Non-pigmented ciliary epithelial cell (primary cell): ENCODE data around the gene OGFOD3.

Experiments
- DNase-seq: peaks from one replicate; pipeline ENCODE4 v3.0.0-alpha.2; 2010; ENCODE audit warnings: low read depth

OGFOD3 gene

GRCh38 chr17:82446649-82447048, 28.3 kb upstream of the OGFOD3 start:
- DNase-seq = no peak

- no peak for DNase-seq
These were observed 27.7 kb upstream of the OGFOD3 start for GRCh38 chr17:82446124-82446523.

GRCh38 chr17:82445542-82445941, 27.2 kb upstream of the OGFOD3 start:
- no peak for DNase-seq

DNA sequence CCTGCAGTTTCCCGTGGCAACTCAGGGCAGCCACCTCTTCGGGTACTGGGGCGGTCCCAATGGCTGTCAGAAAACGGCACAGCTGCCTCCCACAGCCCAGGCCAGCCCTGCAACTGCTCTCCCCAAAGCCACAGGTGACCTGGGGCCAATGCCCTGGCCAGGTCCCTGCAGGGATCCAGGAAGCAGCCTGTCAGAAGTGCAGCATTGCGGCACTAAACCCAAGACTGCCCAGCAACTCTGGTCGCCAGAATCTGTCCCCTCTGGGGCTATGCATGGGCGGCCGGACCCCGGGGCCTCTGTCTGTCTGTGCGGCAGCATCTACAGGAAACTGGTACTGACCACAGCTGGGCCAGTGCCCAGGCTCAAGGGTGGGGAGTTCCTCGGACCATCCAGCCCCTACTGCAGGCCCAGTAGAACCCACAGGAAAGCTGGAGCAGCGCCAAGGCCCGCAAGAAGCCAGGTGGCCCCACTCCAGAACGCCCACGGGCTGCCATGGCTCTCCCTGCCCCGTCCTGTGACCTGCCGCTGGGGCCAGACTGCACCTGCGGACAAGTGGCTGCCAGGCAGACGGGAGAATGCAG, 26.6 kb upstream of the OGFOD3 start:
- DNase-seq = no peak

GRCh38 chr17:82444284-82444893, 26.0 kb upstream of the OGFOD3 start:
- no peak for DNase-seq

GRCh38 chr17:82443465-82444283, 25.3 kb upstream of the OGFOD3 start:
- no peak for DNase-seq

- DNase-seq = no peak
These were observed 24.5 kb upstream of the OGFOD3 start for GRCh38 chr17:82442643-82443464.

GRCh38 chr17:82441691-82442487, 23.5 kb upstream of the OGFOD3 start:
- no peak for DNase-seq

DNA sequence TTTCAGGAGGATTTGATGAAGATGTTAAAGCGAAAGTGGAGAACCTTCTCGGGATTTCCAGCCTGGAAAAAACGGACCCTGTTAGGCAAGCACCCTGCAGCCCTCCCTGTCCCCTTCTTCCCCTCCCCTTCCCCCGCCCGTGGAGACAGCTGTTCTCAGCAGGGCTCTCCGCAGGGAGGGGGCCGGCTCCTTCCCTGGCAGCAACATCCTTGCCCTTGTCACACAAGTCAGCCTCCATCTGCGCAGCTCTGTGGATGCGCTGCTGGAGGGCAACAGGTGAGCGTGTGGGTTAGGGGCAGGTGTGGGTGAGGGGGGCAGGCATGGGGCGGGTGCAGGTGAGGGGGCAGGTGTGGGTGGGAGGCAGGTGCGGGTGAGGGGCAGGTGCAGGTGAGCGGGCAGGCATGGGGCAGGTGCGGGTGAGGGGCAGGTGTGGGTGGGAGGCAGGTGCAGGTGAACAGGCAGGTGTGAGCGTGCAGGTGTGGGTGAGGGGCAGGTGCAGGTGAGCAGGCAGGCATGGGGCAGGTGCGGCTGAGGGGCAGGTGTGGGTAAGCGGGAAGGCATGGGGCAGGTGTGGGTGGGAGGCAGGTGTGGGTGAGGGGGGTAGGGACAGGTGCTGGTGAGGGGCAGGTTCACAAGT, 22.7 kb upstream of the OGFOD3 start:
- no peak for DNase-seq

- no peak for DNase-seq
These were observed 22.1 kb upstream of the OGFOD3 start for GRCh38 chr17:82440469-82440981.

DNA sequence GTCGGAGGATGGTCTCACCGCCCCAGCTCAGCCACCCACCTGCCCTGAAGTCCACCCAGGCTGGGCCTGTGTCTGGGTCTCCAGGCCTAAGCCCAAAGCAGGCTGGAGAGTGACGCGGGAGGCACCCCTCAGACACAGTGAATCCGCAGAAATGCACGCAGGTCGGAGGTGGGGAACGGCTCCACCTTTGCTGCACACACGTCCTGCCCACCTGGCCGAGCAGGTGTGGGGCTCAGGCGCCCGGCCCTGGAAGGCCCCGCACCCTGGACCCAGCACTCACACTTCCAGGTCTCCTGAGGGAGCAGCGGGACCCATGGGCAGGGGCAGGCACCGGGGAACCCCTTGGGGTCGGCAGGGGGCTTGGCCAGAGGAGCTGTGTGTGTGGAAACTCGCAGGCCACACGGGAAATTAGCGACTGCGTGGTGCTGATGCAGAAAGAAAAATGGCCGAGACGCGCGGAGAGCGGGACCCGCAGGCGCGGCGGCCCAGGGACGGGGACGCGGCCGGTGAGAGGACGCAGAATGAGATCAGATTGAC, 21.5 kb upstream of the OGFOD3 start:
- DNase-seq = no peak

DNA sequence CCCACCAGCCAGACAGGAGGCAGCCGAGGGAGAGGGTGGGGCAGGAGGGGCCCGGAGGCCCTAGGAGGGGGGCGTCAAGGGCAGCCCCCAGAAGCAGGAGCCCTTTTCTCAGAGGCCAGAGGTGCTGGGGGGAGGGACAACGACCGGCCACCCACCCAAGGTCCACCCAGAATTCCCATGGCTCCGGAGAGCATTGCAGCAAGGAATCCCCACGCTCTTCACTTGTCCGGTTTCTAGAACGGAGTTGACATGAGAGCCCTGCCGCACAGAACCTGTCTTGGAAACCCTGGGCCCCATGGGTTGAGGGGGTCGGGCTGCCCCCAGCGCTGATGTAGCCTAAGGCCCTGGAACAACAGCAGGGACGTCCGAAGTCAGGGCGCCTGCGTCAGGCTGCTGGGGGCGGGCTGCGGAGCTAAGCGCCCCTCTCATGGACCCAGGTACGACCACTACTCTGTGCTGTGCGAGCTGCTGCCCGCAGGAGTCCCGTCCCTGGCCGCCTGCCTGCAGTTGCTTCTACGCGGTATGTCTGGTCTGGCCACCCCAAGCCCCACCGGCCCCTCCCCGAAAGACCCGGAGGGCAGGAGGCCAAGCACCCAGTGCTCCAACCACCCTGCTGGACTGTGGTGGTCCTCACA, 20.9 kb upstream of the OGFOD3 start:
- DNase-seq = no peak

- no peak for DNase-seq
These were observed 20.2 kb upstream of the OGFOD3 start for GRCh38 chr17:82438401-82439193.

GRCh38 chr17:82437325-82437668, 18.9 kb upstream of the OGFOD3 start:
- no peak for DNase-seq

DNA sequence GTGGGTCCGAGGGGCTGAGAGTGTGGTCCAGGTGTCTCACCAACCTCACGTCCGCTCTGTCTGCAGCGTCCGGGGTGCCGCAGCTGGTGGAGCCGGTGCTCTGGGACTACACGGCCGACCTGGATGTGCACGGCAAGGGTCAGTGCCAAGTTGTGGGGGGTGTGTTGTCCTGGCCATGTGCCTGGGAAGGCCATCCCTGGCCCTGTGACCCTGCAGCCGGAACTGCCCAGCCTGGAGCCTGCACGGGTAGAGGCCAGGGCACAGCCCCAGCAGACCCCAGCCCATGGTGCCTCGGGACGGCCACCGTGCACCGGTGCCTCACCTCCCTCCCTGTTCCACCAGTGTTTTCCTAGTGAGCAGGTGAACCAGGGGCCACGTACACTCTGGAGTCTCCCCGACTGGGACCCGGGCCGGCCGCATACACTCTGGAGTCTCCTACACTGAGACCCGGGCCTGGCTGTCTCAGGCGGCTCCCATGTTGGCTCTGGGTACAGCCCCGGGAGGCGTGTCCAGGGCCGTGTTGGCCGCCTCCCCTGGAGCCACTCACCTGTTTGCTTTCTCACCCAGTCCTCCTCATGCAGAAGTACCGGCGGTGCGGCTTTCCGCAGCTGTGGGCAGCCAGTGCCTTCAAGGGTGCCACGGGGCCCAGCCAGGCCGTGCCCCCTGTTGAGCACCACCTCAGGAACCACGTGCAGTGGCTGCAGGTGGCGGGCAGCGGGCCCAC, 18.4 kb upstream of the OGFOD3 start:
- DNase-seq = no peak

- no peak for DNase-seq
These were observed 17.5 kb upstream of the OGFOD3 start for GRCh38 chr17:82435601-82436583.

DNA sequence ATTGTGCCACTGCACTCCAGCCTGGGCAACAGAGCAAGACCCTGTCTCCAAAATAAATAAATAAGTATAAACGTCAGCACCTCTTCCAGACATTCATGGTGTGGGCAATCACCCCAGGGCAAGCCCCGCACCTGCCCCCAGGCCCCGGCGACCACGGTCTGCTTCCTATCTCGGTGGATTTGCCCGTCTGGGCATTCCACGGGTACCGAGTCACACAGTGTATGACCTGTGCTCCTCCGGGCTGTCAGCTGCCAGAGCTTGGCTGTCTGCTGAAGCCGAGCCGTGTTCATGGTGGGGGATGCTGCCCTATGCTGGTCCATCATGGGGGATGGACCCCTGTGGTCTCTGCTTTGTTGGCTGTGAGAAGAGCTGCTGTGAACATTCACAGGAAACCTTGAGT, 16.7 kb upstream of the OGFOD3 start:
- no peak for DNase-seq

- DNase-seq = no peak
These were observed 15.8 kb upstream of the OGFOD3 start for GRCh38 chr17:82434216-82434565.
